SK-N-SH (cell line): ENCODE data around the gene MYO1H.

Source experiments
- EZH2phosphoT487 ChIP-seq: fragments of 200-600 bp; sonication (generic); IDR thresholded peaks from 2 replicates; pipeline ENCODE4 v1.6.1; 2017; ENCODE audit warnings: low read depth, mixed run types, mild to moderate bottlenecking, antibody characterized with exemption, moderate library complexity, borderline replicate concordance
- POLR2AphosphoS5 ChIP-seq: IDR thresholded peaks from 2 replicates; pipeline ENCODE4 v1.6.1; 2012; ENCODE audit warnings: low read depth, low read length
- RFX5 ChIP-seq: IDR thresholded peaks from 2 replicates; pipeline ENCODE4 v1.6.1; 2012; ENCODE audit warnings: mild to moderate bottlenecking, improper control_type of control experiment, low read length
- SMC3 ChIP-seq: IDR thresholded peaks from 2 replicates; pipeline ENCODE4 v1.6.1; 2012; ENCODE audit warnings: low read depth, low read length, improper control_type of control experiment
- TCF12 ChIP-seq: IDR thresholded peaks from 2 replicates; pipeline ENCODE4 v1.4.0; 2012
- TF ChIP-seq, protein P1 (sequence below): fragments of 200-600 bp; sonication (generic); IDR thresholded peaks from 2 replicates; pipeline ENCODE4 v1.6.1; 2017; ENCODE audit warnings: antibody characterized with exemption, mild to moderate bottlenecking, moderate library complexity
- TF ChIP-seq, protein P2 (sequence below): IDR thresholded peaks from 2 replicates; pipeline ENCODE4 v1.4.0; 2012; ENCODE audit warnings: low read depth
- TF ChIP-seq, protein P3 (sequence below): IDR thresholded peaks from 2 replicates; pipeline ENCODE4 v1.4.0; 2012; ENCODE audit warnings: low read depth, borderline replicate concordance

DNA sequence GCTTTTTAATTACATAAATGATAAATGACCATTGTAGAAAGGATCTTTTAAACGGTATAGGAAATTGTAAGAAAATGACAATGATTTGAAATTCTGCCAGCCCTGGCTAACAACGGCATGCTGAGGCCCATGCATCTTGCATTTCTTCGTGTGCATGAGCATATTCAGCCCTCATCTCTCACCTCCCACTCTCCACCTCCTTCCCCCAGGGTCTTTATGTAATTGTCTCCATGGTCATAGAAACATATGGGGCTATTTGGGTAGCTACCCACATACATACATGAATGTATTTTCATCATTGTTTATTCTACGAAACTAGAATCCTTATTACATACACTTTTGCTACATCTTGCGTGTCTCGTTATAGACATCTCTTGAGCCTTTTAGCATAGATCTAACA is 4.5 kb downstream of the MYO1H start:
- TF ChIP-seq, protein P1, sequence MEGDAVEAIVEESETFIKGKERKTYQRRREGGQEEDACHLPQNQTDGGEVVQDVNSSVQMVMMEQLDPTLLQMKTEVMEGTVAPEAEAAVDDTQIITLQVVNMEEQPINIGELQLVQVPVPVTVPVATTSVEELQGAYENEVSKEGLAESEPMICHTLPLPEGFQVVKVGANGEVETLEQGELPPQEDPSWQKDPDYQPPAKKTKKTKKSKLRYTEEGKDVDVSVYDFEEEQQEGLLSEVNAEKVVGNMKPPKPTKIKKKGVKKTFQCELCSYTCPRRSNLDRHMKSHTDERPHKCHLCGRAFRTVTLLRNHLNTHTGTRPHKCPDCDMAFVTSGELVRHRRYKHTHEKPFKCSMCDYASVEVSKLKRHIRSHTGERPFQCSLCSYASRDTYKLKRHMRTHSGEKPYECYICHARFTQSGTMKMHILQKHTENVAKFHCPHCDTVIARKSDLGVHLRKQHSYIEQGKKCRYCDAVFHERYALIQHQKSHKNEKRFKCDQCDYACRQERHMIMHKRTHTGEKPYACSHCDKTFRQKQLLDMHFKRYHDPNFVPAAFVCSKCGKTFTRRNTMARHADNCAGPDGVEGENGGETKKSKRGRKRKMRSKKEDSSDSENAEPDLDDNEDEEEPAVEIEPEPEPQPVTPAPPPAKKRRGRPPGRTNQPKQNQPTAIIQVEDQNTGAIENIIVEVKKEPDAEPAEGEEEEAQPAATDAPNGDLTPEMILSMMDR = no peak
- TF ChIP-seq SMC3 = no peak
- TF ChIP-seq, protein P2, sequence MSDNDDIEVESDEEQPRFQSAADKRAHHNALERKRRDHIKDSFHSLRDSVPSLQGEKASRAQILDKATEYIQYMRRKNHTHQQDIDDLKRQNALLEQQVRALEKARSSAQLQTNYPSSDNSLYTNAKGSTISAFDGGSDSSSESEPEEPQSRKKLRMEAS = no peak
- TF ChIP-seq EZH2phosphoT487 = no peak
- no peak for TF ChIP-seq RFX5
- TF ChIP-seq POLR2AphosphoS5 = no peak
- no peak for TF ChIP-seq TCF12
- TF ChIP-seq, protein P3, sequence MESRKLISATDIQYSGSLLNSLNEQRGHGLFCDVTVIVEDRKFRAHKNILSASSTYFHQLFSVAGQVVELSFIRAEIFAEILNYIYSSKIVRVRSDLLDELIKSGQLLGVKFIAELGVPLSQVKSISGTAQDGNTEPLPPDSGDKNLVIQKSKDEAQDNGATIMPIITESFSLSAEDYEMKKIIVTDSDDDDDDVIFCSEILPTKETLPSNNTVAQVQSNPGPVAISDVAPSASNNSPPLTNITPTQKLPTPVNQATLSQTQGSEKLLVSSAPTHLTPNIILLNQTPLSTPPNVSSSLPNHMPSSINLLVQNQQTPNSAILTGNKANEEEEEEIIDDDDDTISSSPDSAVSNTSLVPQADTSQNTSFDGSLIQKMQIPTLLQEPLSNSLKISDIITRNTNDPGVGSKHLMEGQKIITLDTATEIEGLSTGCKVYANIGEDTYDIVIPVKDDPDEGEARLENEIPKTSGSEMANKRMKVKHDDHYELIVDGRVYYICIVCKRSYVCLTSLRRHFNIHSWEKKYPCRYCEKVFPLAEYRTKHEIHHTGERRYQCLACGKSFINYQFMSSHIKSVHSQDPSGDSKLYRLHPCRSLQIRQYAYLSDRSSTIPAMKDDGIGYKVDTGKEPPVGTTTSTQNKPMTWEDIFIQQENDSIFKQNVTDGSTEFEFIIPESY = no peak
